HG02884 (cell line): ENCODE measurements around the gene ABLIM3.

ENCODE experiments used
- ATAC-seq: cut with Tn5 transposase; IDR thresholded peaks from one replicate; pipeline ENCODE4 v1.9.1; 2021; ENCODE audit warnings: mild to moderate bottlenecking, moderate library complexity; ENCODE audit not compliant: unreplicated experiment

The ABLIM3 gene

GRCh38 chr5:149133795-149134777 lies 7.2 kb upstream of the ABLIM3 start:
- no peak for ATAC-seq

GRCh38 chr5:149134778-149135500 lies 6.4 kb upstream of the ABLIM3 start:
- no peak for ATAC-seq

GRCh38 chr5:149135536-149136201 lies 5.6 kb upstream of the ABLIM3 start:
- no peak for ATAC-seq

- ATAC-seq: no peak
Measured at GRCh38 chr5:149138182-149138923, 2.9 kb upstream of the ABLIM3 start.

GRCh38 chr5:149140197-149141002 lies 893 bp upstream of the ABLIM3 start:
- no peak for ATAC-seq

- no peak for ATAC-seq
Measured at GRCh38 chr5:149141957-149142851, 911 bp downstream of the ABLIM3 start.

GRCh38 chr5:149143470-149143869 lies 2.2 kb downstream of the ABLIM3 start:
- no peak for ATAC-seq

- ATAC-seq: no peak
Measured at GRCh38 chr5:149144637-149145036, 3.3 kb downstream of the ABLIM3 start.

GRCh38 chr5:149145138-149145537 lies 3.8 kb downstream of the ABLIM3 start:
- ATAC-seq: no peak

- ATAC-seq: no peak
Measured at GRCh38 chr5:149147676-149148075, 6.4 kb downstream of the ABLIM3 start.

- ATAC-seq: no peak
Measured at GRCh38 chr5:149149942-149150341, 8.6 kb downstream of the ABLIM3 start.

- ATAC-seq: no peak
Measured at GRCh38 chr5:149150457-149150856, 9.2 kb downstream of the ABLIM3 start.

GRCh38 chr5:149151717-149152116 lies 10.4 kb downstream of the ABLIM3 start:
- ATAC-seq: no peak

GRCh38 chr5:149152317-149152746 lies 11.0 kb downstream of the ABLIM3 start:
- ATAC-seq: no peak

GRCh38 chr5:149153193-149153750 lies 12.0 kb downstream of the ABLIM3 start:
- ATAC-seq: no peak

GRCh38 chr5:149153751-149154610 lies 12.7 kb downstream of the ABLIM3 start:
- no peak for ATAC-seq

GRCh38 chr5:149154650-149155049 lies 13.4 kb downstream of the ABLIM3 start:
- ATAC-seq: no peak
